Right hindlimb (tissue), 1 donor: ENCODE data around the gene FBXO11.

Experiments used
- DNase-seq: peaks from one replicate; pipeline ENCODE4 v3.0.0-alpha.2; 2018

The FBXO11 gene

DNA sequence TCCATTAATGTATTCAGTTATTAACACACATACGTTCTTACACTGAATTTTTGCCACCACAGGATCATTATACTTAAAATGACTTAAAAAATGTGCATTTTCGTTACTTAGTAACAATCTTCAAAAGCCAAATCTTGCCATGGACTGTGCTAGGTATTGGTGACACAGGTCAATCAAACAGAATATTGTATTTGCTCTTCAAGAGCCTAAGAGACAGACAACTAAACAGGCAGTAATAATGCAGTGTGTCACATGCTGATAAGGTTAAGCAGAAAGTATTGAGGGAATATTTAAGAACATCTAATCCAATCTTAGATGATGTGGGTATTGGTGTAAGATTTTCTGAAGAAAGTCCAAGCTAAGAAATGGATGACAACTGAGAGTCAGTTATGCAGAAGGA is 56.9 kb downstream of the FBXO11 start:
- no peak for DNase-seq

DNA sequence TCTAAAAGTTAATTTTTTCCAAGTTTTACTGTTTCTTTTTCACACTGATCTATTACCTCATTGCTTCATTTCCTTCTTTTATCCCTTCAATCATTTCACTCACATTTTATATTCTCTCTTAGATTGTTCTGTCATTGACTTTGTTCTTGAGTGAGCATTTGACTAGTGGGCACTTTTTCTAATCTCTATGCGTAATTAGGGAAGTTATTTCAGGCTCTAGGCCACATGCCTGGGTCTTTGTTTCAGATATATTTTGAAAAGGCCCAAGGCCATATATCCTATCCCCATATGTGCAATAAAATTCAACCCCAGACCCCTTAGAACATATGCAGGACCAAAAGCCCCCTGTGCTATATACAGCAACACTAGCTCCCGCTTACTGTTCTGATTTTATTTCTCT is 62.1 kb downstream of the FBXO11 start:
- no peak for DNase-seq

GRCh38 chr2:47843407-47843806 is 62.9 kb downstream of the FBXO11 start:
- DNase-seq = no peak

DNA sequence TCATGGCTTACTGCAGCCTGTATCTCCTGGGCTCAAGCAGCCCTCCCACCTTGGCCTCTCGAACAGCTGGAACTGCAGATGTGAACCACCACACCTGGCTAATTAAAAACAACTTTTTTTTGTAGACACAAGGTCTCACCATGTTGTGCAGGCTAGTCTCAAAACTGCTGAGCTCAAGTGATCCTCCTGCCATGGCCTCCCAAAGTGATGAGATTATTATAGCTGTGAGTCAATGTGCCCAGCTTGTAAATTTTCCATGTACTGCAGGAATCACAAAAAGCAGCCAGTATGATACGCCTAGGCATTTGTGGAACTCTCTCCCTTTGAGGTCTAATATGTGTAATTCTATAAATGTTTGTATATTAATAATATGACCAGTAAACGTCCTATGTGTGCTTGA is 63.5 kb downstream of the FBXO11 start:
- DNase-seq = no peak

DNA sequence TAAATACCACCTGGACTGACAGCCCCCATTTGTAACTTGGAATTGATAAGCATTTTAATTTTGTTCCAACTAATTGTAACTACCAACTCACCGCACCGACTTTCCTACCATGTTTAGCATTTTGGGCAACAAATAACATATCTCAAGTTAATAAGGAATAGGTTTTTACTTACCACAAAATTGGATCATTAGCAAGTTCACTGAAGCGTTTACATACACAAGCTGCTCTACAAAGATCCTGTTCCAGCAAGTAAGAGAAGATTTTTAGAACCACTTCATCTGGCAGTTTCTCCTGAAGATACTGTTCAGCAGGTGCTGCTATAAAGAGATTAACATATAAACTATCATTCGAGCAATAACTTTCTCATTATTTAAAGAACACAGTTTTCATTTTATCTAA is 67.6 kb downstream of the FBXO11 start:
- no peak for DNase-seq

DNA sequence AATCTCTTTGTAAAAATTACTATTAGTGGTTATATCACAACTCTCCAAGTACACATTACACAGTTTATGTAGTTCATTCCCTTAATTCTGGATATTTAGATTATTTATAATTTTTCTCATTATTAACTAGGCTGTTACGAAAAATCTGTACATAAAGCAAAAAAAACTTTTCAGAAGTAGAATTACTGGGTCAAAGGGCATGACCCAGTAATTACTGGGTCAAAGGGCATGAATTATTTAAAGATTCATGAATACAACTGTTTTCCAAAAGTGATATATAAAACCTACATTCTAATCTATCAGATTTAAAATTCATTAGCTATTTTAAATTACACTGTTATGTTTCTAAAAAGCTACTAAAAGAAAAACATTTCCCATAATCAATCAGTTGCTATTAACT is 68.0 kb downstream of the FBXO11 start:
- DNase-seq = no peak

DNA sequence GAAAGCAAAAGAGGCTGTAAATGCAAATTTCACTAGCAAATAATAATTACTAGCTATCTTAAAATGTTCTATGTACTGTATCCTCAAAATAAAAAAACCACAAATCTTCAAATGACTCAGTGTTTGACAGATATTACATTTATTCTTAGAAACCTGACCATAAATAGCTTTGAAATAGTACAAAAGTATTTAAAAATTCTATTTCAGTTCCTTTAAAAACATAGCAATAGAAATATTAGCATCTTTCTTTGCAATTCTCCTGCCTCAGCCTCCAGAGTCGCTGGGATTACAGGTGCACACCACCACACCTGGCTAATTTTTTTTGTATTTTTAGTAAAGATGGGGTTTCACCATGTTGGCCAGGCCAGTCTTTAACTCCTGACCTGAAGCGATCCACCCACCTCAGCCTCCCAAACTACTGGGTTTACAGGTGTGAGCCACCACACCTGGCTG is 72.8 kb downstream of the FBXO11 start:
- no peak for DNase-seq

- DNase-seq = no peak
Observed at GRCh38 chr2:47822518-47822917, 83.8 kb downstream of the FBXO11 start.

- DNase-seq = no peak
Observed at GRCh38 chr2:47819834-47820233, 86.5 kb downstream of the FBXO11 start.

DNA sequence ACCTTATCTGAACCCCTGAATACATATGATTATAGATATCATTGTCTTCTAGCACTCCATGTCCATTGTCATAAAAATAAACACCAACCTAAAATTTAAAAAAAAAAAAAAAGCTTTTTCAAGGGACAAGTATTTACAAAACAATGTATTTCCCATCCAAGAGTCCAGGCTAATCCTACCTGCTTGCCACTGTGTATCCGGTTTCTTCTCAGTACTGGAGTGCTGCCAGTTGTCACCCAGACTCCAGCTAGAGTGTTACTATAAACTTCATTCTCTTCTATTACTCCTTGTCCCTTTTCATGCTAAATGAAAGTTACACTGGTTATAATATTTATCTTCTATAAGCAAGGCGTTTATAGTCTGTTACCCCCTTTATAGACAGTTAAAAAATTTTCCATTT is 87.5 kb downstream of the FBXO11 start:
- DNase-seq = no peak

- no peak for DNase-seq
Observed at GRCh38 chr2:47815764-47816163, 90.5 kb downstream of the FBXO11 start.

DNA sequence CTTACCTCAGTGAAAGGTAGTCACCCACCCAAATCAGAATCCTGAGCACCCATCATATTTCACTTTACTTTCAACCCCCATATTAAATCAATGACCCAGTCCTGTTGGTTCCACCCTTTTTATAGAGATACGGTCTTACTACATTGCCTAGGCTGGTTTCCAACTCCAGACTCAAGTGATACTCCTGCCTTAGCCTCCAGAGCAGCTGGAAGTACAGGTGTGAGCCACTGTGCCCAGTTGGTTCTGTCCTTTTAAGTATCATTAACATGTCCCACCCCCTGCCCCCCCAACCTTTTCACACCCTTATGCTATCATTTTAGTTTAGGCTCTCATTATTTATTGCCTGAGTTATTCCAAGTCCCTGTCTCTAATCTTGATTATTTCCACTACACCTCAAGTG is 94.6 kb downstream of the FBXO11 start:
- no peak for DNase-seq

DNA sequence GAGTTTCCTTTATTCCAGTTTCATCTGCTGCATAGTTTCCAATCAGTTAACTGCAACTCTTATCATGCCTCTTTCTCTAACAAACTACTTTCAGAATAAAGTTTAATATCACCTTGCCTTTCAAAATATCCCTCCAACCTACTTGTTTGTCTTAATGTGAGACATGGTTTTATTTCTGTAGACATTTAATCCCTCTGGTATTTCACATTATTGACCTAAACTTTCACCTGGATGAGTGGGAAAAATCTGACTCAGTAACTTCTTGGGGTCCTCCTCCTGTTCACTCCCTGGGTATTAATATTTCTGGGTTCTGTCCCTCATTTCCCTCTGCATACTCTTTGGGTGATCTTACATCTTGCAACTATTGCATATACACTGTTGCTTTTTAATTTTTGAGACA is 95.4 kb downstream of the FBXO11 start:
- DNase-seq = no peak

GRCh38 chr2:47809903-47810302 is 96.4 kb downstream of the FBXO11 start:
- no peak for DNase-seq

GRCh38 chr2:47808614-47809013 is 97.7 kb downstream of the FBXO11 start:
- no peak for DNase-seq

- DNase-seq = no peak
Observed at GRCh38 chr2:47805850-47806249, 100.4 kb downstream of the FBXO11 start.

DNA sequence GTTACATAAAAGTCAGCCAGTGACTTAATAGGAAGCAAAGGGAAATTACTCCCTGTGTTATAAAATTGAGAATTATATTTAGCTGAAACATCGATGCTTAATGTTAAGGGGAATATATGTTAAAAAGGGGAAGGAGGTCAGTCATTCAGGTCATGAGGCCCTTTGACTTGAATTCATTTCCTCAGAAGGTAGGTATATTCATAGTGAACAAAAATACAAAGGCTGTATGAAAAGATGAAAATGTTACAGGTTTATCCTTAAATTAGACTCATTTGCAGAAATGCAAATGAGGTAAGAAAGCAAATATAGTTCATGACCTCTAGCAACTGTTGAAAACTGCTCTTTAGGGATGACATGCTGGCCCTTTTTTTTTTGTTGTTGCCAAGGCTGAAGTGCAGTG is 102.5 kb downstream of the FBXO11 start:
- no peak for DNase-seq

DNA sequence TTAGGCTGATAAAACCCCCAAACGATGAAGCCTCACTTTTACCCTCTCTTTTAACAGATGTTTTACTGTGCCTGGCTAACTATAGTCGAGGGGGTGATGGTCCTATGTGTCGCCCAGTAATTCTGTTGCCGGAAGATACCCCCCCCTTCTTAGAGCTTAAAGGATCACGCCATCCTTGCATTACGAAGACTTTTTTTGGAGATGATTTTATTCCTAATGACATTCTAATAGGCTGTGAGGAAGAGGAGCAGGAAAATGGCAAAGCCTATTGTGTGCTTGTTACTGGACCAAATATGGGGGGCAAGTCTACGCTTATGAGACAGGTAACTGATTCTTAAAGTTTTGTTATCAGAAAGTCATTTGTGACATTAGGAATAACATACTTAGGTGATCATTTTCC is 102.9 kb downstream of the FBXO11 start:
- no peak for DNase-seq

DNA sequence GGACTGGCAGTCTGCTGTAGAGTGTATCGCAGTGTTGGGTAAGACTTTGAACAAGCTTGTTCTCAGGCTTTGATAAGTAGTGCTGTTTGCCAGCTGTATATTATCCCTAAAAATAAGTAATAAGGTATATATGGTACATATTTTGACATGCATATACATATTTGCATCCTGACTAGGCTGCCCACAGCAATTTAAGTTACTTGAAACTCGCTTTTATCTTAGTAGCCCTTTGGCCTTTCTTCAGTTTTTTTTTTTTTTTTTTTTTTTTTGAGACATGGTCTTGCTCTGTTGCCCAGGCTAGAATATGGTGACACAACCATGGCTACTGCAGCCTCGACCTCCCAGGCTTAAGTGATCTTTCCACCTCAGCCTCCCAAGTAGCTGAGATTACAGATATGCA is 105.2 kb downstream of the FBXO11 start:
- DNase-seq = no peak

DNA sequence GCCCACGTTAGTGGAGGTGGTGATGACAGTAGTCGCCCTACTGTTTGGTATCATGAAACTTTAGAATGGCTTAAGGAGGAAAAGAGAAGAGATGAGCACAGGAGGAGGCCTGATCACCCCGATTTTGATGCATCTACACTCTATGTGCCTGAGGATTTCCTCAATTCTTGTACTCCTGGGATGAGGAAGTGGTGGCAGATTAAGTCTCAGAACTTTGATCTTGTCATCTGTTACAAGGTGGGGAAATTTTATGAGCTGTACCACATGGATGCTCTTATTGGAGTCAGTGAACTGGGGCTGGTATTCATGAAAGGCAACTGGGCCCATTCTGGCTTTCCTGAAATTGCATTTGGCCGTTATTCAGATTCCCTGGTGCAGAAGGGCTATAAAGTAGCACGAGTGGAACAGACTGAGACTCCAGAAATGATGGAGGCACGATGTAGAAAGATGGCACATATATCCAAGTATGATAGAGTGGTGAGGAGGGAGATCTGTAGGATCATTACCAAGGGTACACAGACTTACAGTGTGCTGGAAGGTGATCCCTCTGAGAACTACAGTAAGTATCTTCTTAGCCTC is 107.2 kb downstream of the FBXO11 start:
- DNase-seq = no peak

GRCh38 chr2:47798631-47799030 is 107.7 kb downstream of the FBXO11 start:
- no peak for DNase-seq

DNA sequence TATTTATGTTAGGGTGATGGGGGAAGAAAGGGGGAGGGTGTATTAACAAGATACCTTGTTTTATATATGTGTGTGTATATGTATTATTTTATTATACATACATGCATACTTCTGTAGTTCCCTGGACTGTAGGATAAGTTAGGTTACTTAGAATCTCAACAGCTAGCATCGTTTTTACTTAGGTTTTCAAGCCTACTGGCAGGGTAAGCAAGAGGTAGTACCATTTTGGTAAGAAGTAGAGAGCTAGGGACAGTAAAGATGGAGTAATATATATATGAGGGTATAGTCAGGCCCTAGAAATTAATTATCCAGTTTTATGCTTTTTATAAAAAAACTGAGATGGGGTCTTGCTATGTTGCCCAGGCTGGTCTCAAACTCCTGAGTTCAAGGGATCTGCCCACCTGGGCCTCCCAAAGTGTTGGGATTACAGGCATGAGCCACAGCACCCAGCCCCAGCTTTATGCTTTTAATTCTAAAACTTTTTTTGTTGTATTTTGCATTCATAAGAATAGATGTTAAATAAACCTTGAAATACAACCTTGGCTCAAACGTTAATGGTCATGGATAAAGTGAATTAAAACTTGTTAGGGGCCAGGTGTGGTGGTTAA is 110.1 kb downstream of the FBXO11 start:
- no peak for DNase-seq

DNA sequence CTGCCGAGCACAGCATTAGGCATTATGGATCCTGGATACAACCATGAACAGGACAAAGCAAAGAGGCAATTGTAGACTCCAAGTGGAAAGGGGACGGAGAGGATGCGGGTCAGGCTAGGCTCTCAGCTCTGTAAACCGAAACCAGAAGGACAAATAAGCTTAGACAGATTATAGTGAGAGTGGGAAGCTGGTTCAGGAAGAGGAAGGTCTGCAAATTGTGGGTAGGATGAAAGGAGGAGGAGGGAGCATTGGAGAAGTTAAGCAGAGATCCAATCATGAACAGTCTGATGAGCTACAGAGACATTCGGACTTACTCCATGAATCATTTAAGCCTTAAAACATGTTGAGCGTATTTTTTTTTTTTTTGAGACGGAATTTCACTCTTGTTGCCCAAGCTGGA is 120.3 kb downstream of the FBXO11 start:
- no peak for DNase-seq

DNA sequence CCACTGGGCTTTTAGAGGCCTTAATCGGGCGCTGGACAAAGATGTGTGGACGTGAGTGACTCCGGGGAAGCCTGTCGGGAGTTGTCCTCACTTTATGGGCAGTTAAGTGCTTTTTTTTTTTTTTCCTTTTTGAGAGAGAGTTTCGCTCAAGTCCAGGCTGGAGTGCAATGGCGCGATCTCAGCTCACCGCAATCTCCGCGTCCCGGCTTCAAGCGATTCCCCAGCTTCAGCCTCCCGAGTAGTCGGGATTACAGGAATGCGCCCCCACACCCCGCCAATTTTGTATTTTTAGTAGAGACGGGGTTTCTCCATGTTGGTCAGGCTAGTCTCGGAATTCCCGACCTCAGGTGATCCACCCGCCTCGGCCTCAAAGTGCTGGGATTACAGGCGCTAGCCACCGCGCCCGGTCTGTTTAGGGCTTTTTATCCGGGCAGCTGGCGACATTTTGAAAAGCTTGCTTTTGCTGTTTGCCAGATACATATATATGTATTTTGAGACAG is 121.9 kb downstream of the FBXO11 start:
- no peak for DNase-seq
